PC-9 (cell line): Measurements from ENCODE around the gene LGSN. TPM values are rescaled to one million over a fixed set of nuclear protein-coding genes. Genes with fewer than 3 reads are reported as not detected.
"Not testable (repeated sequence)": the region's sequence is repeated elsewhere in the genome, so short reads cannot be mapped to it uniquely, and the experiment has no call there.

ENCODE experiments used
- BruUV-seq: library from RNA; stranded (reverse); fragments of 400-500 nt; replicated peaks from 2 replicates; lab custom pipeline; 2021; lab: Mats Ljungman, UMichigan
- CTCF ChIA-PET: fragments of 300-600 bp; sonication (Branson Sonifier 250); formaldehyde crosslinking; loops from one replicate; lab custom pipeline; 2022; ENCODE audit warnings: antibody characterized with exemption; lab: Charles Lee
- POLR2A ChIA-PET: fragments of 300-600 bp; sonication (Branson Sonifier 250); formaldehyde crosslinking; loops from one replicate; lab custom pipeline; 2022; ENCODE audit warnings: antibody characterized with exemption; ENCODE audit not compliant: unreplicated experiment; lab: Charles Lee
- DNase-seq, 2 experiments: peaks; one replicate each; pipeline versions ENCODE4 v3.0.0 to v3.0.0-alpha.2; 2015 to 2022; ENCODE audit warnings: mixed read lengths in 1 of 2
- H2AFZ ChIP-seq: fragments of 200-600 bp; sonication (generic); 2 replicates; pipeline ENCODE4 v1.8.1; 2017; ENCODE audit warnings: antibody characterized with exemption
- H3F3A ChIP-seq: fragments of 200-600 bp; sonication (generic); 2 replicates; pipeline ENCODE4 v1.8.1; 2017; ENCODE audit warnings: antibody characterized with exemption, mild to moderate bottlenecking, low read depth; ENCODE audit not compliant: insufficient read depth
- H3K27ac ChIP-seq: fragments of 200-600 bp; sonication (generic); 2 replicates; pipeline ENCODE4 v1.6.1; 2016; ENCODE audit warnings: mixed run types
- H3K27me3 ChIP-seq: fragments of 200-600 bp; sonication (generic); 2 replicates; pipeline ENCODE4 v1.6.1; 2016; ENCODE audit warnings: low read depth, mixed run types; ENCODE audit not compliant: insufficient read depth
- H3K36me3 ChIP-seq: fragments of 200-600 bp; sonication (generic); 2 replicates; pipeline ENCODE4 v1.6.1; 2016; ENCODE audit warnings: low read depth, mixed run types
- H3K4me1 ChIP-seq: fragments of 200-600 bp; sonication (generic); replicated peaks from 2 replicates; pipeline ENCODE4 v1.6.1; 2016; ENCODE audit warnings: mixed run types; ENCODE audit not compliant: insufficient read depth
- H3K4me2 ChIP-seq: fragments of 200-600 bp; sonication (generic); 2 replicates; pipeline ENCODE4 v1.6.1; 2017; ENCODE audit warnings: mixed run types
- H3K4me3 ChIP-seq: fragments of 200-600 bp; sonication (generic); 2 replicates; pipeline ENCODE4 v1.6.1; 2016; ENCODE audit warnings: mixed run types
- H3K79me2 ChIP-seq: fragments of 200-600 bp; sonication (generic); 2 replicates; pipeline ENCODE4 v1.6.1; 2017; ENCODE audit warnings: low read depth, mixed run types
- H3K9me2 ChIP-seq: fragments of 200-600 bp; sonication (generic); 2 replicates; pipeline ENCODE4 v1.8.1; 2017; ENCODE audit warnings: mild to moderate bottlenecking; ENCODE audit not compliant: insufficient read depth
- H3K9me3 ChIP-seq: fragments of 200-600 bp; sonication (generic); 2 replicates; pipeline ENCODE4 v1.8.1; 2016; ENCODE audit warnings: low read depth; ENCODE audit not compliant: insufficient read depth
- H4K20me1 ChIP-seq: fragments of 200-600 bp; sonication (generic); 2 replicates; pipeline ENCODE4 v1.8.1; 2017; ENCODE audit not compliant: insufficient read depth
- EZH2 ChIP-seq: fragments of 200-600 bp; sonication (generic); IDR thresholded peaks from 2 replicates; pipeline ENCODE4 v1.8.0; 2017; ENCODE audit warnings: antibody characterized with exemption, low read depth
- intact Hi-C: fragments of 100-400 bp; cut with micrococcal nuclease; formaldehyde crosslinking; loops from one replicate; pipeline ENCODE4 v1.10.0; 2022; ENCODE audit not compliant: unreplicated experiment
- total RNA-seq: library from RNA; stranded (reverse); gene quantifications from 2 replicates; pipeline ENCODE4 v1.2.3, GENCODE V29; 2021
- TF ChIP-seq, protein P1 (sequence below): fragments of 200-600 bp; sonication (generic); conservative IDR thresholded peaks from 2 replicates; pipeline ENCODE4 v1.6.1; 2017; ENCODE audit warnings: mixed run types, antibody characterized with exemption, mild to moderate bottlenecking, moderate library complexity

The LGSN gene
- total RNA-seq, 1 experiment from 2014 or later: not detected

DNA sequence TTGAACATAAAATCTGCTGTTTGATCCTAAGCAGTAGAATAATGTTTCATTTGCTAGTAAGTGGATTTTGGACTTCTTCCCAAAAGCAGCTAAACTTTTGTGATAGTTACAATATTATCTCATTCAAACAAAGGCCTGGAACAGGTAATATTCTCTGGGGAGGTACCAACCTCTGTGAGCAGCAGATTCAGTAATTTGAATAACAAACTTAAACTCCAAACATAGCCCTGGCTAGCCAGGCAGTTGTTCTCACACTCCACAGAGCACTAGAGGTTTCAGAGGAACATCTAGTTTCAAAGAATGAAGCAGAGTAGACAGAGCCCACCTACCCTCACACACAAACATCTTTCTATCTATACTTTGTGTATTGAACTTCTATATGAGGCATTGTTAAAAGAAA lies 40.9 kb downstream of the LGSN start:
- H3K9me2 ChIP-seq: no peaks in the 10 kb centered on the region
- no peak overlapping the region for H3K4me3 ChIP-seq
- H3K79me2 ChIP-seq: no peaks in the 10 kb centered on the region
- no peaks in the 10 kb centered on the region for H3K4me1 ChIP-seq
- H3K36me3 ChIP-seq: no peaks in the 10 kb centered on the region
- DNase-seq: no peak
- intact Hi-C loops: no loop called here
- no peak overlapping the region for H2AFZ ChIP-seq
- ChIA-PET POLR2A (no interaction called here), CTCF (no interaction called here)
- H3K4me2 ChIP-seq: no peak overlapping the region
- no TSS peak for BruUV-seq
- H3K27ac ChIP-seq: no peak overlapping the region
- H3K27me3 ChIP-seq: 0 out of 2 replicates have a peak, but pooled peaks cover 8% of the 10 kb centered on the region
- H3K9me3 ChIP-seq: no peaks in the 10 kb centered on the region
- H3F3A ChIP-seq: no peaks in the 10 kb centered on the region
- TF ChIP-seq, protein P1, sequence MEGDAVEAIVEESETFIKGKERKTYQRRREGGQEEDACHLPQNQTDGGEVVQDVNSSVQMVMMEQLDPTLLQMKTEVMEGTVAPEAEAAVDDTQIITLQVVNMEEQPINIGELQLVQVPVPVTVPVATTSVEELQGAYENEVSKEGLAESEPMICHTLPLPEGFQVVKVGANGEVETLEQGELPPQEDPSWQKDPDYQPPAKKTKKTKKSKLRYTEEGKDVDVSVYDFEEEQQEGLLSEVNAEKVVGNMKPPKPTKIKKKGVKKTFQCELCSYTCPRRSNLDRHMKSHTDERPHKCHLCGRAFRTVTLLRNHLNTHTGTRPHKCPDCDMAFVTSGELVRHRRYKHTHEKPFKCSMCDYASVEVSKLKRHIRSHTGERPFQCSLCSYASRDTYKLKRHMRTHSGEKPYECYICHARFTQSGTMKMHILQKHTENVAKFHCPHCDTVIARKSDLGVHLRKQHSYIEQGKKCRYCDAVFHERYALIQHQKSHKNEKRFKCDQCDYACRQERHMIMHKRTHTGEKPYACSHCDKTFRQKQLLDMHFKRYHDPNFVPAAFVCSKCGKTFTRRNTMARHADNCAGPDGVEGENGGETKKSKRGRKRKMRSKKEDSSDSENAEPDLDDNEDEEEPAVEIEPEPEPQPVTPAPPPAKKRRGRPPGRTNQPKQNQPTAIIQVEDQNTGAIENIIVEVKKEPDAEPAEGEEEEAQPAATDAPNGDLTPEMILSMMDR: no peak
- TF ChIP-seq EZH2: no peak
- H4K20me1 ChIP-seq: no peaks in the 10 kb centered on the region

DNA sequence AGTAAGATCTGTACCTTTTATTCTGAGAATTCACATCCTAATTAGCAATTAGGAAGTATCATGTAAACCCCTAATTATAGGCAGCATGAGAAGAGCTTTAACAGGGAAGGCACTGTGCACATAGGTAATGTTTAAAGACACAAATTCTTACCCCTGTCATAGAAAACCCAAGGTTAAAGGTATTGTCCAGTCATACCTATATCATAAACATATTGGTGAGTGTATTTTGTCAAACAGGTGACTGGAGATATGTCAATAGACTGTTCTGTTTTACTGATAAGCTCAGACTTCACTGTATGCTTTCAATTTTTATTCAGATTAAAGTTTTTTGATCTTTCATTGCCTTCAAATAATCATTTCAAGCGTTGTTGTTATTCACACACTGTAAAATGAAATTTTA lies 43.8 kb downstream of the LGSN start:
- H3K4me2 ChIP-seq: no peak overlapping the region
- H3K4me1 ChIP-seq: no peaks in the 10 kb centered on the region
- no peak overlapping the region for H3K27ac ChIP-seq
- TF ChIP-seq EZH2: no peak
- TF ChIP-seq, protein P1: no peak
- no peak overlapping the region for H2AFZ ChIP-seq
- no peaks in the 10 kb centered on the region for H3F3A ChIP-seq
- no peaks in the 10 kb centered on the region for H4K20me1 ChIP-seq
- ChIA-PET POLR2A (no interaction called here), CTCF (no interaction called here)
- H3K27me3 ChIP-seq: 0 out of 2 replicates have a peak, but pooled peaks cover 8% of the 10 kb centered on the region
- no peaks in the 10 kb centered on the region for H3K9me2 ChIP-seq
- DNase-seq: no peak
- H3K4me3 ChIP-seq: no peak overlapping the region
- no peaks in the 10 kb centered on the region for H3K9me3 ChIP-seq
- intact Hi-C loops: no loop called here
- no peaks in the 10 kb centered on the region for H3K79me2 ChIP-seq
- BruUV-seq: no TSS peak
- H3K36me3 ChIP-seq: no peaks in the 10 kb centered on the region

DNA sequence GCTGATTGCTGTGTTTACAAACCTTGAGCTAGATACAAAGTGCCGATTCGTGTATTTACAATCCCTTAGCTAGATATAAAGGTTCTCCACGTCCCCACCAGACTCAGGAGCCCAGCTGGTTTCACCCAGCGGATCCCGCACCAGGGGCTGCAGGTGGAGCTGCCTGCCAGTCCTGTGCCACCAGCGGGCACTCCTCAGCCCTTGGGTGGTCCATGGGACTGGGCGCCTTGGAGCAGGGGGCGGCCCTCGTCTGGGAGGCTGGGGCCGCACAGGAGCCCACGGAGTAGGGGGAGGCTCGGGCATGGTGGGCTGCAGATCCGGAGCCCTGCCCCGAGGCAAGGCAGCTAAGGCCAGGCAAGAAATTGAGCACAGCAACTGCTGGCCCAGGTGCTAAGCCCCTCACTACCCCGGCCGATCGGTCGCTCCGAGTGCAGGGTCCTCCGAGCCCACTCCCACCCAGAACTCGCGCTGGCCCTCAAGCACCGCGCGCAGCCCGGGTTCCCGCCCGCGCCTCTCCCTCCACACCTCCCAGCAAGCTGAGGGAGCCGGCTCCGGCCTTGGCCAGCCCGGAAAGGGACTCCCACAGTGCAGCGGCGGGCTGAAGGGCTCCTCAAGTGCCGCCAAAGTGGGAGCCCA lies 44.9 kb downstream of the LGSN start:
- CTCF ChIA-PET, H2AFZ ChIP-seq, H3K4me3 ChIP-seq, DNase-seq, H3K4me1 ChIP-seq, H3K27me3 ChIP-seq, H3K79me2 ChIP-seq, H3K27ac ChIP-seq, H4K20me1 ChIP-seq, BruUV-seq, intact Hi-C loops, H3K9me3 ChIP-seq, H3F3A ChIP-seq, POLR2A ChIA-PET, H3K36me3 ChIP-seq, H3K9me2 ChIP-seq, H3K4me2 ChIP-seq: not testable (repeated sequence)

DNA sequence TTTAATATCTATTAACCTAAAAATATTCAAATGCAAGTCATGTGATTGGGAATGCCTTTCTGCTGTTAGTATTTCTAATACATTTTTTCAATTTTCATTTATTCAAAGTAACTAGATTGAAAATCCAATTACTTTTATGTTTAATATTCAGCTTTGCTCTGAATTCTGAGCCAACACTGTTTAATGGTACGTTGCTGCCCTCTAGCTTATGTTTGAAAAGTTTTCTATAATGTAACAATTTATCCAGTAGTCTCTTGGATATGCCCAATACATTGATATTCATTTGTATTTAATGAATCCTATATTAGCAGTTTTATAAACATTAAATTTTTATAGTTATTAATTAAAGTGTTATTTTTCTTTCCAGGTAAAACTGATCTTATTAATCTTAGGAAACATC lies 47.4 kb downstream of the LGSN start:
- Histone ChIP-seq H3K4me1 (no peaks in the 10 kb centered on the region), H3K4me2 (no peak overlapping the region), H3K9me3 (no peaks in the 10 kb centered on the region), H4K20me1 (no peaks in the 10 kb centered on the region), H3K36me3 (no peaks in the 10 kb centered on the region), H3F3A (no peaks in the 10 kb centered on the region), H3K4me3 (no peak overlapping the region), H3K27me3 (0 out of 2 replicates have a peak, but pooled peaks cover 5% of the 10 kb centered on the region), H3K79me2 (no peaks in the 10 kb centered on the region), H3K9me2 (no peaks in the 10 kb centered on the region), H2AFZ (no peak overlapping the region), H3K27ac (no peak overlapping the region)
- CTCF ChIA-PET: interaction anchor here (0.7 kb wide), 1 partner anchor 1463 kb away, joined by 12 read pairs; no protein-coding TSS in a partner anchor
- no peak for DNase-seq
- no TSS peak for BruUV-seq
- POLR2A ChIA-PET: no interaction called here
- TF ChIP-seq, protein P1: peak; percentile 75
- no peak for TF ChIP-seq EZH2
- intact Hi-C loops: no loop called here
